Suppressor macrophage treated with lipopolysaccharide for 4 hours (primary cell): ENCODE data around the gene TPSAB1.
A peak's percentile ranks its signal among the peaks of the same experiment; 100 is the strongest.
"Not testable (repeated sequence)": the region's sequence is repeated elsewhere in the genome, so short reads cannot be mapped to it uniquely, and the experiment has no call there.

Experiments used
- DNase-seq: peaks from one replicate; pipeline ENCODE4 v3.0.0-alpha.2; 2020

TPSAB1 gene

GRCh38 chr16:1240436-1240835 is at the start of gene TPSAB1:
TSS of gene TPSAB1 (plus strand) at chr16:1240705. CDS start at chr16:1240939, 234 bp downstream.
- DNase-seq, result not testable (repeated sequence)

GRCh38 chr16:1190789-1191188 is 49.7 kb upstream of the TPSAB1 start:
- DNase-seq, result not testable (repeated sequence)

DNA sequence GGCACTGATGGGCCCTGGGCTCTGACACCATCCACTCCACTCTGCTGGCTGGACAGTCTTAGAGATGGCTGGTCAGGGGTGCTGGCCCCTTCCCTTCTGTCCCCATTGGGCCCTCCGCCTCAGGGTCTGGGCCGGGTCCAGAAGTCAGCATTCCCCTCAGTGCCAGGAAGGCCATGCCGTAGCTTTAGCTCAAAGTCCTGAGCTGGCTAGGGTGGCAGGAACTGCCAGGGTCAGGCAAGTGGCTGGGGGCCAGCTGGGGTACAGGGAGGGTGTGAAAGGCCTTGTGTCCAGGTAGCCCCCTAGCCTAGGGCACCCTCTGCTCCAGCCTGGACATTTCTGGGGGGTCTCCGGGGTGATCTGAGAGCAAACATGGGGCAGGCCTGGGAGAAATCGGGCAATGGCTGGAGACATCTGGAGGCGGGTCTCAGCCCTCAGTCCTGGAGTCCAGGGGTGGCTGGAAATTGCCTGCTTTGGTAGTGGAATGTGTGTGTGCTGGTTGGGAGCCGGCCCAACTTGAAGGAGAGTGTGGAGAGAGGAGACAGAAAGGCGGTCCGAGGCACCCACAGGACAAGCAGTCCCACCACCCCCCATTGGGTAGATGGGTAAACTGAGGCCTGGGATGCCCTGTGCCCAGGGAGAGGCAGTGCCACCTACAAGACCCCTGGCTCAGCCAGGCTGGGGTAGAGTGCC is 48.0 kb upstream of the TPSAB1 start:
- no peak for DNase-seq

- no peak for DNase-seq
Measured at GRCh38 chr16:1193143-1193824, 47.2 kb upstream of the TPSAB1 start.

GRCh38 chr16:1193825-1194581 is 46.5 kb upstream of the TPSAB1 start:
- no peak for DNase-seq

- peak; percentile 3 for DNase-seq
Measured at GRCh38 chr16:1194665-1195392, 45.7 kb upstream of the TPSAB1 start.

GRCh38 chr16:1195393-1195666 is 45.2 kb upstream of the TPSAB1 start:
- no peak for DNase-seq

DNA sequence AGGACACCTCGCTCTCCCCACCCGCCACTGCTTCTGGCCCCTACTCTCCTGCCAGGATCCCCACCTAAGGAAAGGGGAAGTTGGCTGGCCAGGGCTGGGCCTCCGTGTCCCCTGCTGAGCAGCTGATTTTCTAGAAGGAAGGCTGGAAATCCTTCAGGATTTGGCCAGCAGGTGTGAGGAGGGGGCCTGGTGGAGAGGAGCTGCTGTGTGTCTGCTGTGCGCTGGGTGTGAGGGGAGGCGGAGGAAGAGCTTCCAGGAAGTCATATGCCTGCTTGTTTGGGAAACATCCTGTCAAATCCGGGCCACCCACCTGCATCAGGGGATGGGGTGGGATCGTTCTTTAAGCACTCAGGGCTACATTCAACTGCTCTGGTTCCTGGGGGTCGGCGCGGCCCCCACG is 44.0 kb upstream of the TPSAB1 start:
- no peak for DNase-seq

DNA sequence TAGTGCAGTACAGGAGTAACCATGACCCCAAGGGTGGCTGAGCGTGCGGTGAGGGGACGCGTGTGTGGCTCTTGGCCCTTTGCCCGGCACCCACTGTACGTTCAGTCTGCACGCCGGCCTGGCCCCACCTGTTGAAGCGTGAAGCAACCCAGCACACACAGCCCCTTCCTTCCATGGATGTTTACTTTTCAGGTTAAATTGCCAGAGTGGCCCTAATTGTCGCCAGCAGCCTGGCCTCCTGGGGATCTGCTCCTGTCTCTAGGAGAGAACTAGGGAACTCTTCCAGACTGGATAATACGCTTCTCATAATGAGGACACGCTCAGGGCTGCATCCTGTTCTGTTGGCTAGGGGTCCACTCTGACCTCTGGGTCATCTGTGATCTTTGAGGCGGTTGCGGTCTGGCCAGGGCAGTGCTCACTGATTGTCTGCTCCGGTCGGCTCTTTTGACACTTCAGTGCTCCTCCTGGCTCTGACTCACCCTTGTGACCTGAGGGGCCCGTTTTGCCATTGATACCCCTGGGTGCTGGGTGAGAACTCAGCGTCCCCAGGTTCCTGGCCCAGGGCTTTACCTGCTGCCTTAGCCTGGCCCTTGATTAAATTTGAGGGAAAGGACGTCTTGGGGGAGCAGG is 43.2 kb upstream of the TPSAB1 start:
- DNase-seq, result no peak

- DNase-seq, result no peak
Measured at GRCh38 chr16:1198194-1198593, 42.3 kb upstream of the TPSAB1 start.

DNA sequence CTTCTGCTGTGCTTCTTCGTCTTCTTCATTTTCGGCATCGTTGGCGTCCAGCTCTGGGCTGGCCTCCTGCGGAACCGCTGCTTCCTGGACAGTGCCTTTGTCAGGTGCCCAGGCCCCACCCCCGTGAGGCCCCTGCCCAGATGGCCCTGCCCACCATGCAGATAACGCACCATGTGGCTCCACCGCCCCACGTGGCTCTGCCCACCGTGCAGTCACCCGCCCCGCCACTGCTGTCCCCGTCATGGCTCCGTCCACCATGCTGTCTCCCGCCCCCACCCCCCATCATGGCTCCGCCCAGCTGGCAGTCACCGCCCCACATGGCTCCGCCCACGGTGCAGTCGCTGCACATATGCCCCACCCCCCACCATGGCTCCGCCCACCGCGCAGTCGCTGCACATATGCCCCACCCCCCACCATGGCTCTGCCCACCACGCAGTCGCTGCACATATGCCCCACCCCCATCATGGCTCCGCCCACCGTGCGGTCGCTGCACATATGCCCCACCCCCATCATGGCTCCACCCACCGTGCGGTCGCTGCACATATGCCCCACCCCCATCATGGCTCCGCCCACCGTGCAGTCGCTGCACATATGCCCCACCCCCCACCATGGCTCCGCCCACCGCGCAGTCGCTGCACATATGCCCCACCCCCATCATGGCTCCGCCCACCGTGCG is 41.7 kb upstream of the TPSAB1 start:
- not testable (repeated sequence) for DNase-seq

- no peak for DNase-seq
Measured at GRCh38 chr16:1199347-1200013, 41.0 kb upstream of the TPSAB1 start.

DNA sequence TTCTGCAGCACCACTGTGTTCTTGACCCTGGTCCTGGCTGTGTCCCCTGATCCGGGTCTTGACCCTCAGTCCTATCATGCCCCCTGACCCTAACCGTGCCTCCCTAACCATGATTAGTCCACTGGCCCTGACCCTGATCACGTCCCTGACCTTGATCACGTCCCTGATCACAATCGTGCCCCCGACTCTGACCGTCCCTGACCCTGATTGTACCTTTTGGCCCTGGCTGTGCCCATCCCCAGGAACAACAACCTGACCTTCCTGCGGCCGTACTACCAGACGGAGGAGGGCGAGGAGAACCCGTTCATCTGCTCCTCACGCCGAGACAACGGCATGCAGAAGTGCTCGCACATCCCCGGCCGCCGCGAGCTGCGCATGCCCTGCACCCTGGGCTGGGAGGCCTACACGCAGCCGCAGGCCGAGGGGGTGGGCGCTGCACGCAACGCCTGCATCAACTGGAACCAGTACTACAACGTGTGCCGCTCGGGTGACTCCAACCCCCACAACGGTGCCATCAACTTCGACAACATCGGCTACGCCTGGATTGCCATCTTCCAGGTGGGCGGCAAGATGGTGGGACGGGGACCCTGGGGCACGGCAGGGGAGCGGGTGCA is 40.4 kb upstream of the TPSAB1 start:
- DNase-seq, result no peak

- DNase-seq, result no peak
Measured at GRCh38 chr16:1201444-1201843, 39.1 kb upstream of the TPSAB1 start.

- no peak for DNase-seq
Measured at GRCh38 chr16:1202274-1202673, 38.2 kb upstream of the TPSAB1 start.

DNA sequence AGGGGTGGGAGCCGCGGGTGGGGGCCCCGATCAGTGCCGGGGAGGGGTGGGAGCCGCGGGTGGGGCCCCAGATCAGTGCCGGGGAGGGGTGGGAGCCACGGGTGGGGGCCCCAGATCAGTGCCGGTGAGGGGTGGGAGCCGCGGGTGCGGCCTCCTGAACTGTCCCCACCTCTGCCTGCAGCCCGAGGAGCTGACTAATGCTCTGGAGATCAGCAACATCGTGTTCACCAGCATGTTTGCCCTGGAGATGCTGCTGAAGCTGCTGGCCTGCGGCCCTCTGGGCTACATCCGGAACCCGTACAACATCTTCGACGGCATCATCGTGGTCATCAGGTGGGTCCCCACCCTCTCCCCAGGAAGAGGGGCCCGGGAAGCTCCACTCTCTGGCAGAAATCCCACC is 35.6 kb upstream of the TPSAB1 start:
- DNase-seq, result no peak

DNA sequence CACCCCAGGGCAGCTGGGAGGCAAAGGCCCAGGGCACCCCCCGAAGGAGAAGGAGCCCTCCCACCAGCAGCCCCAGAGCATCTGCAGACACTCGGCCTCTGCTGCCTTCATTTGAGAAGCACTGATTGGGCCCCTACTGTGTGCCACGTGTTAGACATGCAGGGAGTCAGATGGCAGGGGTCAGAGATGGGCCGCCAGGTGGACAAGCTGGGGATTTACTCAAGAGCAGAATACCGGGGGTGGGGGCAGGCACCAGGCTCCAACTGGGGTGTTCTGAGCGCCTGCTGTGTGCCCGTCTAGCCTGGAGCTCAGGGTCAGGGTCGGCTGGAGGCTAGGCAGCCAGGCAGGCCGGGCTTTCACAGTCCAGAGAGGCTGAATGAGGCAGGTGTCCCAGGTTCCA is 34.2 kb upstream of the TPSAB1 start:
- DNase-seq, result no peak

- DNase-seq, result no peak
Measured at GRCh38 chr16:1206786-1207185, 33.7 kb upstream of the TPSAB1 start.

- no peak for DNase-seq
Measured at GRCh38 chr16:1208239-1208830, 32.2 kb upstream of the TPSAB1 start.

DNA sequence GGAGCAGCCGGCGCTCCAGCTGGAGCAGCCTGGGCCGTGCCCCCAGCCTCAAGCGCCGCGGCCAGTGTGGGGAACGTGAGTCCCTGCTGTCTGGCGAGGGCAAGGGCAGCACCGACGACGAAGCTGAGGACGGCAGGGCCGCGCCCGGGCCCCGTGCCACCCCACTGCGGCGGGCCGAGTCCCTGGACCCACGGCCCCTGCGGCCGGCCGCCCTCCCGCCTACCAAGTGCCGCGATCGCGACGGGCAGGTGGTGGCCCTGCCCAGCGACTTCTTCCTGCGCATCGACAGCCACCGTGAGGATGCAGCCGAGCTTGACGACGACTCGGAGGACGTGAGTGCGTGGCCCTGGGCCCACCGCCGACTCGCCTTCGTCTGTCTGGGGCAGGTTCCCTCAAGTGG is 31.4 kb upstream of the TPSAB1 start:
- no peak for DNase-seq

GRCh38 chr16:1210461-1210860 is 30.0 kb upstream of the TPSAB1 start:
- no peak for DNase-seq
